Measurements from ENCODE around the gene MTIF3. TPM values are rescaled to one million over a fixed set of nuclear protein-coding genes. Genes with fewer than 3 reads are reported as not detected.
"Not testable (repeated sequence)": the region's sequence is repeated elsewhere in the genome, so short reads cannot be mapped to it uniquely, and the experiment has no call there.

MTIF3 gene
- total RNA-seq, 1 donor from 2014 or later: 185 TPM

- intact Hi-C loops (cut with DNase I): loop anchor here (10.0 kb wide), 1 partner anchor 199 kb away; the partner anchor contains the start of genes LNX2 and POLR1D
- DNase-seq (ENCODE audit: missing footprints) (no peak), ATAC-seq (peak; percentile 0)
These were observed 25.0 kb downstream of the MTIF3 start for GRCh38 chr13:27425158-27425917.

- DNase-seq (ENCODE audit: missing footprints) (peak; percentile 93), ATAC-seq (peak; percentile 95)
- intact Hi-C loops (cut with DNase I): loop anchor here (1.0 to 10.0 kb wide), 3 partner anchors 26 to 200 kb away; partner anchors contain the start of genes LNX2, MTIF3 and POLR1D
These were observed 25.9 kb downstream of the MTIF3 start, which contains the start of gene GTF3A for GRCh38 chr13:27424246-27425157. Gene GTF3A, plus strand, starts transcription at chr13:27424619.

- intact Hi-C loops (cut with DNase I): loop anchor here (10.0 kb wide), 1 partner anchor 201 kb away; the partner anchor contains the start of genes LNX2 and POLR1D
- no peak for ATAC-seq
- DNase-seq (ENCODE audit: missing footprints): no peak
These were observed 27.0 kb downstream of the MTIF3 start for GRCh38 chr13:27423333-27423732.

DNA sequence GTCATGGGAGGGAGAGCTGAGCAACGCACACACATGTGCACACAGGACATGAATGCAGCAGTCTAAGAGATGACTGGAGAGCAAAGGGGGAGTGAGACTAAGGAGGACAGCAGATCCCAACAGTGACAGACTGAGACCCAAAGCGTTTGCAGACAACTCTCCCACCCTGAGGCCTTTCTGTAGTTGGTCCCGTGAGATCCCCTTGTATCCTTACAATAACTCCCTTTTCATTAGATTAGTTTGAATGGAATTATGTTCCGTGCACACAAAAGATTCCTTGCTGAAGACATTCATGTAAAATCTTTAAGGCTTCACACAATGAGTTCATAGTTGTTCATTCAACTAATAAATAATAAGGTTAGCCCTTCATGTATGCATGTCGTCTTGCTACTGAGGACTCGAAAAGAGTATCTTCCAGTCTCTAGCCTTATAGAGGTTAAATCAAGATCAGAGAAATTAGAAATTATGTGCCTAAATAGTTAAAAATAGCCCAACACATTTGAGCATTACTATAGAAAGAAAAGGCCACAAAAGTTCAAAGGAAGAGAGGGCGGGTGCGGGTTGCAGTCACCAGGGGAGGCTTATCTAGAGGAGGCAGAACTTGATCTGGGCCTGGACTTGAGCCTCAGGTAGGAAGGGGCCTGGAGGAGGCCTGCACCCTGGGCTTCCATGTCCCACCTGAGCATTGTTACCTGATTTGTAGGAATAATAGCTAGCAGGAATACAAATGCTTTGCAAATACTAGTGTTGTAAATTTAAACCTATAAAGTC, 29.1 kb downstream of the MTIF3 start:
- intact Hi-C loops (cut with DNase I): loop anchor here (10.0 kb wide), 1 partner anchor 204 kb away; the partner anchor contains the start of genes LNX2 and POLR1D
- DNase-seq (ENCODE audit: missing footprints) (no peak), ATAC-seq (no peak)

GRCh38 chr13:27419328-27419727, 31.0 kb downstream of the MTIF3 start:
- DNase-seq (ENCODE audit: missing footprints) (no peak), ATAC-seq (no peak)
- intact Hi-C loops (cut with DNase I): no loop called here

GRCh38 chr13:27415116-27415515, 35.2 kb downstream of the MTIF3 start:
- intact Hi-C loops (cut with DNase I): no loop called here
- DNase-seq (ENCODE audit: missing footprints): no peak

GRCh38 chr13:27411341-27411740, 39.0 kb downstream of the MTIF3 start:
- intact Hi-C loops (cut with DNase I): no loop called here
- DNase-seq (ENCODE audit: missing footprints) (no peak), ATAC-seq (no peak)

More at GRCh38 chr13:27415116-27415515, 35.2 kb downstream of the MTIF3 start:
- ATAC-seq: peak; percentile 81

DNA sequence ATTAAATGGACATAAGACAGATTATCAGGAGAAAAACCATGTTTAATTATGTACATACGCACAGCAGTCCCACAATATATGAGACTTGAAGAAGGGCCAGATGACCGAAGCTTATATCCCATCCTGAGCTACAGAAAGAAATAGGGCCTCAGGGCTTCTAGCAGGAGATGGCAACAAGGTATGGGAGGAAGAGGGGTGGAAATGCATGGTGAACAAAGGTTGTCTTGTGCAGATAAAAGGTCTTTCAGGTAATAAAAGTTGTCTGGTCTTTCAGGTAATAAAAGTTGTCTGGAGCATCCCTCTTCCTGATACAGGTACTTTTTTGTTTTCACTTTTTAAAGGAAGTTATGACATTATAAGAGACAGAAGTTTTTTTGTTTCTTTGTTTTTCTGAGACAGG, 41.4 kb downstream of the MTIF3 start:
- ATAC-seq (no peak), DNase-seq (ENCODE audit: missing footprints) (no peak)
- intact Hi-C loops (cut with DNase I): loop anchor here (10.0 kb wide), 1 partner anchor 306 kb away; no protein-coding TSS in a partner anchor

DNA sequence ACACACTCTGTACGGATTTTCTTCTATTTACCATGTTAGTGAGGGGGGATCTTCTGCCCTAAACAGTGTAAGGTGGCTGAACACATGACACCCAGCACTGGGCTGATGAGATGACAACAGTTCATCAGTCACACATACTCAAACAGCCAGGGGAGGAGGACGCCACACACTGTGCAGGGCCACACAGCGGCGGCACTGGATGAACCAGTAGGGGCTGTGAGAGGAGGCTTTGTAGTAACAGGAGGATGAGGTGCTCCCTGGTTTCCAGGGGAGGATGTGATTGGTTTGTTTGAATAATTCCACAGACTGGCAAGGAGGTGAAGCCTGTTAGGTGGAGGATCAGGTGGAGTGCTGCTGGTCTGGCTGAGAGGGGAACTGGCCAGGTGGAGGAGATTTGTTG, 42.3 kb downstream of the MTIF3 start:
- intact Hi-C loops (cut with DNase I): loop anchor here (10.0 kb wide), 1 partner anchor 307 kb away; no protein-coding TSS in a partner anchor
- ATAC-seq (peak; percentile 26), DNase-seq (ENCODE audit: missing footprints) (no peak)

- intact Hi-C loops (cut with DNase I): loop anchor here (10.0 kb wide), 1 partner anchor 308 kb away; no protein-coding TSS in a partner anchor
- no peak for DNase-seq (ENCODE audit: missing footprints)
- ATAC-seq: no peak
These were observed 44.0 kb downstream of the MTIF3 start for GRCh38 chr13:27406178-27406939.

DNA sequence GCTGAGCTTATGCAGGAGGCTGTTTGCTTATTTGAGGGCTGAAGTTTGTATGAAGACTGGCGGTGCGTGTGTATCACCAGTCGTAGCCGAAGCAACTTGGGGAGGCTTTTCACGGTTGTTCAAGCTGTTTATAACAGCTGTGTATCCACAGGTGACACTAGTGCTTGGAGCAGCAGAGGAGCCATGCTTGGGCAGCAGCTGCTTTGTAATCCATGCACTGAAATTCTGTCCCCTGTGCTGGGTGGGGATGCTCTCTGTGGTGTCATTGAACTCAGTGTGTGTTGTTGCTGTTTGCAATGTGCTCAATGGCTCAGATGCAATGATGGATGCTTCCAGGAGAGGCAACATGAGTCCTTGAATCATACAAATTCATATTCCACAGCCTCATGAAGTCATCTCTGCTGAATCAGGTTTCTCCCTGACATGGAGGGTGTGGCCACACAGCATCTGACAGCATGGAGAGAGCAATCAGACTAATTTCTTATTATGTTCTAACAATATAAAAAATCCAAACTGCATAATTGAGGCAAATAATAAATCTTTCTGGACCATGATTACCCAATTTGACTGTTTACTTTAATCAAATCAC, 44.7 kb downstream of the MTIF3 start:
- intact Hi-C loops (cut with DNase I): loop anchor here (10.0 kb wide), 1 partner anchor 309 kb away; no protein-coding TSS in a partner anchor

DNA sequence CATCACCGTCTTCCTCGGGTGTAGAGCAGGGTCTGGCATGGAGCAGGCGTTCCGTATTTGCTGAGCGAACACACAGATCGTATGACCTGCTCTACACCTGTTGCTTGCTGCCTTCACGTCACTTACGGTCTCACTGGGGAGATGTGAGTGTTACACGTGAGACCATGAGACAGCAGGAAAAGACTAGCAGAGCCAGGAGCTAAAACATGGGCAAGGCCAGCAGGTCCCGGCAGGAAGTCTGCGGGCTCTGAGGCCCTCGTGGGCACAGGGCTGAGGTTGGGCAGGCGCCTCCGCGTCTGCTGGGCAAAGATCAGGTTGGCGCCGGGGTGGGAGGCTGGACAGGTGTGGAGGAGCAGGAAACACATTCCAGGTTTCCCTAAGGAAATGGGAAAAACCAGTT, 45.7 kb downstream of the MTIF3 start:
- intact Hi-C loops (cut with DNase I): loop anchor here (10.0 kb wide), 1 partner anchor 310 kb away; no protein-coding TSS in a partner anchor
- ATAC-seq (no peak), DNase-seq (ENCODE audit: missing footprints) (no peak)

More for the DNA sequence above, 44.7 kb downstream of the MTIF3 start:
- ATAC-seq (no peak), DNase-seq (ENCODE audit: missing footprints) (no peak)

DNA sequence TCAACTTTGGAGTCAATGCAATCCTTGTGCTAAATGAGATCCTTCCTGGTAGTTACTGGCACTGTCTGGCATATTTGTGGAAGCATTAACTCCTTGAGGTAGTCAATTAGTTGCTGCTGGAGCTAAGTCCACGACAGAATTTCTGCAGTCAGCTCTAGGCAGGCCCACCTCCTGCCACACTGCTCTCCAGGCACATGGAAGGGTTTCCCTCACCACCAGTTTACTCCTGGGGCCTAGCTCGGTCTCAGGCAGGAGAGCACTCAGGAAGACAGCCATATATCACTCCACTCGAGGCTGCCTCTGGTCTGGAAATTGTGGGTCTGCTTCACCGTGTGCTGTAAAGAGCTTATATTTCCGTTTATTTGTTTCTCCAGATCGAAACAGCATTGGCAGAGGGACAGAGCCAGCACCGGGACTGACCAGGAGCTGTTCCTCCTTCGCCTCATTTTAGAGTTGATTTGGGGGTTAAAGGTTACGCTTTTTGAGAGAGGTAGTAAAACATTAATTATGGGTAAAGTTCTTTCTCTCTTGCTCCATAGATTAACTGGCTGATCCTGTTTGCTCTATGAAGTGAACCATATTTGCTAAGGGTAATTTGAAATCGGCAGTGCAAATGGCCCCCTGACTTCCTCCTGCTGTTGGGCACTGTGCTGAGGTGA, 46.5 kb downstream of the MTIF3 start:
- intact Hi-C loops (cut with DNase I): loop anchor here (10.0 kb wide), 1 partner anchor 311 kb away; no protein-coding TSS in a partner anchor
- DNase-seq (ENCODE audit: missing footprints) (no peak), ATAC-seq (no peak)

DNA sequence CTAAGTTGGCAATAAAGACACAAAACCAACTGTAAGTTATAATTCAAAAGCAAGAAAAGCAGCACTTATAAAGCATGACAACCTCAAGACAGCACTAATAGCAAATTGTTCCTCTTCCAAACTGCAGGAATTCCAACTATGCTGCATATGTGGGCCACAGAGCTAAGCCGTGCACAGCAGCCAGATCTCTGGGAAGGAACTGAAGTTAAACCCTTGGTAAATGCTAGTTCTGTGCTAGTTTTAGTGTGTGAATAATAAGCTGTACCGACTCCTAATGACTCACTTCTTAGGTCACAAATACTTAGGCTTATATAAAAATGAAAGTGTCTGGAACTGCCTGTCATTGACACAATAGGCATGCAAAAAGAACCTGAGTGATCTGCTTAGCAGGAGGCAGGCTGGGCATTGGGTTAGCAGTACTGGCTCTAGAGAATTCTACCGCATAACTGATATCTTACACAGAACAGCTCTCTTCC, 47.1 kb downstream of the MTIF3 start:
- intact Hi-C loops (cut with DNase I): loop anchor here (10.0 kb wide), 1 partner anchor 312 kb away; no protein-coding TSS in a partner anchor
- no peak for DNase-seq (ENCODE audit: missing footprints)
- peak; percentile 53 for ATAC-seq

DNA sequence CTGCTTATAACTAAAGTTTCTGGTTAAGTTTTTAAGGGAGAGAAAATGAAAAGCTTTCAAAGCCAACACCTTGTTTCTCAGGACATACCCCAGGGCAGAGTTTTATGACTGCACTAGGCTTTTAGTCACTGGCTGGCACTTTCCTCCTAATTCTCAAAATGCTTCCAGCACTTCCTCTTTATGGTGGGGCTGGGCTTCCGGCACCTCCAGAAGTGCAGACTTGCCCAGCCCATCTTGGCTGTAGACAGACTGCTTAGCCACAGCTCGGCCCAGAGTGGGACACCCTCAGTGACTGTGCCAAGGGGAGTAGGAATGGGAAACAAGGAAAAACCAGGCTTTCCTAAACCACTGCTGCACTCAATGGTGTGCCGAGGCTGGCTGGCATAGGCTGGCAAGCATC, 49.2 kb downstream of the MTIF3 start:
- intact Hi-C loops (cut with DNase I): loop anchor here (10.0 kb wide), 1 partner anchor 314 kb away; no protein-coding TSS in a partner anchor
- no peak for DNase-seq (ENCODE audit: missing footprints)
- no peak for ATAC-seq

- not testable (repeated sequence) for ATAC-seq; DNase-seq (ENCODE audit: missing footprints)
- intact Hi-C loops (cut with DNase I): loop anchor here (10.0 kb wide), 1 partner anchor 314 kb away; no protein-coding TSS in a partner anchor
These were observed 50.0 kb downstream of the MTIF3 start for GRCh38 chr13:27400405-27400804.

Data from Right ventricle myocardium inferior (tissue), 1 donor.